Pancreas (tissue), 10 donors: ENCODE results near the gene GLT8D1. TPM values are rescaled to one million over a fixed set of nuclear protein-coding genes. Genes with fewer than 3 reads are reported as not detected.
A peak's percentile ranks its signal among the peaks of the same experiment; 100 is the strongest.

Experiments used
- ATAC-seq, 4 donors: fragments of 200-7000 bp; cut with Tn5 transposase; one replicate each; pipeline versions ENCODE4 v1.8.0 to v1.9.1; 2020; ENCODE audit warnings: mild to moderate bottlenecking in 4 of 4, moderate library complexity in 4 of 4
- DNase-seq, 6 donors: peaks; one replicate each; pipeline ENCODE4 v3.0.0-alpha.2; 2020
- FAIRE-seq: peaks from 2 replicates; lab custom pipeline; 2012; peaks lifted over from hg19 to GRCh38; lab: Jason Lieb, UNC
- H3K27ac ChIP-seq, 4 donors: fragments of 200-600 bp; sonication (generic); 1 replicate in 3 of 4; 2 replicates in 1 of 4; pipeline versions ENCODE4 v1.5.0 to v1.8.0; 2020
- H3K27me3 ChIP-seq, 4 donors: fragments of 200-600 bp; one replicate each; pipeline ENCODE4 v1.8.0; 2021
- H3K36me3 ChIP-seq, 3 donors: fragments of 200-600 bp; sonication (generic) in 1 of 3; one replicate each; pipeline versions ENCODE4 v1.5.0 to v1.8.0; 2020 to 2021
- H3K4me1 ChIP-seq, 3 donors: fragments of 200-600 bp; one replicate each; pipeline ENCODE4 v1.8.0; 2021
- H3K4me3 ChIP-seq, 4 donors: fragments of 200-600 bp; sonication (generic) in 2 of 4; one replicate each; pipeline versions ENCODE4 v1.5.0 to v1.8.0; 2020 to 2021
- H3K9me3 ChIP-seq, 4 donors: fragments of 200-600 bp; one replicate each; pipeline ENCODE4 v1.8.0; 2021
- CTCF ChIP-seq, 4 donors: fragments of 200-600 bp; sonication (generic) in 3 of 4; IDR thresholded peaks; one replicate each; pipeline versions ENCODE4 v1.5.0 to v1.8.0; 2021; ENCODE audit warnings: antibody characterized with exemption in 4 of 4
- WGBS, 2 donors: extraction: QIAGEN DNeasy Blood & Tissue Kit; methylation state at CpG; one replicate each; pipeline ENCODE4 v1.1.7; 2013; 5-methylcytosine and 5-hydroxymethylcytosine counted together
- intact Hi-C, 3 donors: fragments of 100-400 bp; cut with DNase I; formaldehyde crosslinking; loops; one replicate each; pipeline versions ENCODE4 v1.11.1 to v1.14.2; 2022
- polyA plus RNA-seq, 2 donors: library from polyadenylated mRNA; stranded (reverse); fragments of 200-250 nt; gene quantifications; one replicate each; pipeline ENCODE4 v1.2.3, GENCODE V29; 2013
- total RNA-seq, 6 donors: library from RNA; stranded (reverse); fragmentation: NEBNext Ultra II Directional in 4 of 6; extraction: Animal tissue kit (Norgen Biotek cat#: 25700) in 4 of 6; gene quantifications; one replicate each; pipeline versions ENCODE4 v1.2.1 to v1.2.4, GENCODE V29; 2021 to 2023
- donor health status: healthy with polysubstance abuse.
- donor health status: DM: no; HTN: no; CAD: no; lungs with moderate emphysema.
- donor health status: DM: no; HTN: no; CAD: no.
- donor health status: control.
- donor health status: control.
- donor health status: Bipolar disorder and iron deficiency.
- donor health status: DM: yes; HTN: yes; CAD: no.
- donor health status: DM: no; HTN: no; CAD: no.
- donor health status: DM: no; HTN: no; CAD: no.
- donor health status: DM: yes; HTN: yes; CAD: no.

The GLT8D1 gene
- total and polyA plus RNA-seq, 8 donors: 19.0 to 40.7 (median 23.1) TPM

GRCh38 chr3:52649461-52650210 lies 56.0 kb downstream of the GLT8D1 start:
- no peaks in the 10 kb centered on the region for H3K27me3 ChIP-seq
- ATAC-seq: peak in 2 of 4 donors; percentile 15 to 30
- DNase-seq: no peak
- TF ChIP-seq CTCF (IDR thresholded peaks at IDR 0.05): no peak
- H3K4me3 ChIP-seq: no peak overlapping the region
- intact Hi-C loops: no loop called here
- WGBS, 2 donors: 73 to 76% methylated on average over 5 of the region's 5 CpGs
- H3K27ac ChIP-seq: no peak overlapping the region
- no peak for FAIRE-seq
- no peaks in the 10 kb centered on the region for H3K4me1 ChIP-seq
- H3K36me3 ChIP-seq: peaks cover 0 to 46% (median 3%) of the 10 kb centered on the region in 3 donors
- no peaks in the 10 kb centered on the region for H3K9me3 ChIP-seq

- WGBS, 2 donors: 91 to 94% methylated on average over 6 of the region's 6 CpGs
- Histone ChIP-seq H3K4me1 (no peaks in the 10 kb centered on the region), H3K4me3 (no peak overlapping the region), H3K9me3 (no peaks in the 10 kb centered on the region), H3K36me3 (peaks cover 0 to 22% (median 9%) of the 10 kb centered on the region in 3 donors), H3K27ac (no peak overlapping the region), H3K27me3 (no peaks in the 10 kb centered on the region)
- TF ChIP-seq CTCF (IDR thresholded peaks at IDR 0.05): no peak
- FAIRE-seq (no peak), DNase-seq (no peak), ATAC-seq (no peak)
- intact Hi-C loops: no loop called here
Measured at GRCh38 chr3:52645549-52645948, 60.0 kb downstream of the GLT8D1 start.

Other genes with a start within 250 kb of the GLT8D1 start
- 10 to 100 TPM in 5 of 6 donors, 1 to 10 TPM in 1; 8.2 to 57.7 (median 36.3) TPM for gene STAB1, start 210.5 kb downstream of the GLT8D1 start, total RNA-seq
- gene STAB1, start 210.5 kb downstream of the GLT8D1 start, polyA plus RNA-seq: 100 to 1,000 TPM; 122 to 140 TPM
- 10 to 100 TPM in 1 of 6 donors, 1 to 10 TPM in 5; 3.5 to 14.5 (median 7.7) TPM for gene NT5DC2, start 171.9 kb downstream of the GLT8D1 start, total RNA-seq
- gene NT5DC2, start 171.9 kb downstream of the GLT8D1 start, polyA plus RNA-seq: 10 to 100 TPM; 17.3 to 37.6 TPM
- gene UQCC5, start 169.2 kb downstream of the GLT8D1 start, total RNA-seq: 10 to 100 TPM in 1 of 6 donors, 1 to 10 TPM in 5; 5.0 to 11.2 (median 7.1) TPM
- 10 to 100 TPM; 25.7 to 41.8 TPM for gene UQCC5, start 169.2 kb downstream of the GLT8D1 start, polyA plus RNA-seq
- 10 to 100 TPM; 18.3 to 34.9 (median 27.1) TPM for gene PBRM1, start 19.9 kb downstream of the GLT8D1 start, total RNA-seq
- 1 to 10 TPM; 7.4 to 9.6 TPM for gene PBRM1, start 19.9 kb downstream of the GLT8D1 start, polyA plus RNA-seq
- 10 to 100 TPM; 22.4 to 57.7 (median 45.5) TPM for gene GNL3, start 19.8 kb downstream of the GLT8D1 start, total RNA-seq
- 10 to 100 TPM; 56.8 to 65.6 TPM for gene GNL3, start 19.8 kb downstream of the GLT8D1 start, polyA plus RNA-seq
- gene SPCS1, start 315 bp upstream of the GLT8D1 start, total RNA-seq: 10 to 100 TPM; 54.9 to 87.1 (median 58.7) TPM
- gene SPCS1, start 315 bp upstream of the GLT8D1 start, polyA plus RNA-seq: 100 to 1,000 TPM in 1 of 2 donors, 10 to 100 TPM in 1; 52.4 to 121 TPM
- gene NEK4, start 65.1 kb upstream of the GLT8D1 start, total RNA-seq: 10 to 100 TPM; 12.2 to 22.0 (median 16.1) TPM
- 1 to 10 TPM; 4.0 to 5.0 TPM for gene NEK4, start 65.1 kb upstream of the GLT8D1 start, polyA plus RNA-seq
- gene ITIH1, start 71.8 kb upstream of the GLT8D1 start, total RNA-seq: 1 to 10 TPM in 1 of 6 donors, under 1 TPM in 4, not detected in 1; 0.32 to 1.9 (median 0.43) TPM
- gene ITIH1, start 71.8 kb upstream of the GLT8D1 start, polyA plus RNA-seq: 1 to 10 TPM; 1.1 to 1.2 TPM
- gene ITIH3, start 89.0 kb upstream of the GLT8D1 start, total RNA-seq: 1 to 10 TPM in 1 of 6 donors, under 1 TPM in 3, not detected in 2; 0.29 to 1.9 (median 0.72) TPM
- 1 to 10 TPM; 1.7 to 2.1 TPM for gene ITIH3, start 89.0 kb upstream of the GLT8D1 start, polyA plus RNA-seq
- 100 to 1,000 TPM in 2 of 6 donors, 10 to 100 TPM in 4; 16.2 to 276 (median 77.1) TPM for gene ITIH4, start 124.9 kb upstream of the GLT8D1 start, total RNA-seq
- 100 to 1,000 TPM in 1 of 2 donors, 10 to 100 TPM in 1; 64.3 to 249 TPM for gene ITIH4, start 124.9 kb upstream of the GLT8D1 start, polyA plus RNA-seq
- gene MUSTN1, start 129.2 kb upstream of the GLT8D1 start, total RNA-seq: under 1 TPM in 3 of 6 donors, not detected in 3; 0.42 to 0.55 (median 0.47) TPM
- 10 to 100 TPM; 35.2 to 63.7 TPM for gene MUSTN1, start 129.2 kb upstream of the GLT8D1 start, polyA plus RNA-seq
- gene STIMATE, start 191.8 kb upstream of the GLT8D1 start, total RNA-seq: 10 to 100 TPM in 4 of 6 donors, 1 to 10 TPM in 2; 7.7 to 16.0 (median 13.6) TPM
- gene STIMATE, start 191.8 kb upstream of the GLT8D1 start, polyA plus RNA-seq: 10 to 100 TPM in 1 of 2 donors, 1 to 10 TPM in 1; 5.0 to 19.9 TPM